ENCODE results near the gene MRPL28.

DNA sequence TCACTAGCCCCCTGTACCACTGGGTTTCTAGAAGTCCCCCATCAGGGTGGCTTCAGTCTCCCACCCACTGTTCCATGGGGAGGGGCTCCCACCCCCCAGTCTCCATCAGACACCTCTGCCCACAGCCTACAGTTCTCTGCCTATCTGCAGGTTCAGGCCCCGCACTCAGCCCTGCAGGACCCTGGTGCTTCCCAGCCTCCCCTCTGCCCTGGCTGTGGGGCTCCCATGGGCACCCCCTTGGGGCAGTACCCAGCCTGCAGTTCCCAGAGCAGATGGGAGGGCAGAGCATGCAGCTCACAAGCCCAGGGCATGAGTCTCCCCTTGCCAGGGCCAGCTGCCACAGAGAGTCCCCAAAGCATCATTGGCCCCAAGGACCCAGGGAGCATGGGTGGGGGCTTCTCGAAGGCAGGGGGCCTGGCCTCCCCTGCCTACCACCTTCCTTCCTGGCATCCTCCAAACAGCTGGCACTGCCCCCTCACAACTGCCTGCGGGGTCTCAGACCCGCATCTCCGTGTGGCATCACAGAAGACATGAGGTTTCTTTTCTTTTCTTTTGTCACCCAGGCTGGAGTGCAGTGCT lies 2.8 kb upstream of the MRPL28 start:
- TF ChIP-seq, protein P1, sequence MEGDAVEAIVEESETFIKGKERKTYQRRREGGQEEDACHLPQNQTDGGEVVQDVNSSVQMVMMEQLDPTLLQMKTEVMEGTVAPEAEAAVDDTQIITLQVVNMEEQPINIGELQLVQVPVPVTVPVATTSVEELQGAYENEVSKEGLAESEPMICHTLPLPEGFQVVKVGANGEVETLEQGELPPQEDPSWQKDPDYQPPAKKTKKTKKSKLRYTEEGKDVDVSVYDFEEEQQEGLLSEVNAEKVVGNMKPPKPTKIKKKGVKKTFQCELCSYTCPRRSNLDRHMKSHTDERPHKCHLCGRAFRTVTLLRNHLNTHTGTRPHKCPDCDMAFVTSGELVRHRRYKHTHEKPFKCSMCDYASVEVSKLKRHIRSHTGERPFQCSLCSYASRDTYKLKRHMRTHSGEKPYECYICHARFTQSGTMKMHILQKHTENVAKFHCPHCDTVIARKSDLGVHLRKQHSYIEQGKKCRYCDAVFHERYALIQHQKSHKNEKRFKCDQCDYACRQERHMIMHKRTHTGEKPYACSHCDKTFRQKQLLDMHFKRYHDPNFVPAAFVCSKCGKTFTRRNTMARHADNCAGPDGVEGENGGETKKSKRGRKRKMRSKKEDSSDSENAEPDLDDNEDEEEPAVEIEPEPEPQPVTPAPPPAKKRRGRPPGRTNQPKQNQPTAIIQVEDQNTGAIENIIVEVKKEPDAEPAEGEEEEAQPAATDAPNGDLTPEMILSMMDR (IDR thresholded peaks at IDR 0.05), result no peak
- TF ChIP-seq POLR2A (IDR thresholded peaks at IDR 0.05), result no peak

All from tibial nerve (tissue), 3 donors.